Astrocyte (in vitro differentiated cells and primary cell): ENCODE results near the gene VTCN1. TPM values are rescaled to one million over a fixed set of nuclear protein-coding genes. Genes with fewer than 3 reads are reported as not detected.

Experiments used
- DNase-seq: peaks from one replicate; pipeline ENCODE4 v3.0.0-alpha.2; 2010; ENCODE audit warnings: low read depth
- FAIRE-seq: peaks from 2 replicates; lab custom pipeline; 2011; peaks lifted over from hg19 to GRCh38; lab: Jason Lieb, UNC
- H2AFZ ChIP-seq: 2 replicates; pipeline ENCODE4 v1.6.0; 2012; ENCODE audit warnings: low read depth, low read length, inconsistent platforms
- H3K27ac ChIP-seq: 2 replicates; pipeline ENCODE4 v1.5.1; 2011; ENCODE audit warnings: low read depth, low read length, inconsistent platforms
- H3K27me3 ChIP-seq: 2 replicates; pipeline ENCODE4 v1.6.0; 2011; ENCODE audit warnings: low read length, inconsistent platforms; ENCODE audit not compliant: insufficient read depth
- H3K36me3 ChIP-seq: 2 replicates; pipeline ENCODE4 v1.5.1; 2011; ENCODE audit warnings: low read length, inconsistent platforms; ENCODE audit not compliant: insufficient read depth
- H3K4me1 ChIP-seq: 2 replicates; pipeline ENCODE4 v1.5.1; 2011; ENCODE audit warnings: low read length, inconsistent platforms; ENCODE audit not compliant: insufficient read depth
- H3K4me2 ChIP-seq: 2 replicates; pipeline ENCODE4 v1.6.0; 2012; ENCODE audit warnings: low read length, inconsistent platforms
- H3K4me3 ChIP-seq: 2 replicates; pipeline ENCODE4 v1.5.1; 2011; ENCODE audit warnings: low read depth, mild to moderate bottlenecking, low read length, inconsistent platforms; ENCODE audit not compliant: insufficient read depth
- H3K79me2 ChIP-seq: 2 replicates; pipeline ENCODE4 v1.6.0; 2012; ENCODE audit warnings: mild to moderate bottlenecking, low read length, inconsistent platforms; ENCODE audit not compliant: insufficient read depth
- H3K9ac ChIP-seq: 2 replicates; pipeline ENCODE4 v1.6.0; 2012; ENCODE audit warnings: mild to moderate bottlenecking, low read length, inconsistent platforms
- H3K9me3 ChIP-seq: 2 replicates; pipeline ENCODE4 v1.5.1; 2012; ENCODE audit warnings: low read depth, mild to moderate bottlenecking, low read length, inconsistent platforms; ENCODE audit not compliant: insufficient read depth
- H4K20me1 ChIP-seq: 2 replicates; pipeline ENCODE4 v1.6.0; 2012; ENCODE audit warnings: low read length, inconsistent platforms; ENCODE audit not compliant: insufficient read depth
- H3K27ac Mint-ChIP-seq: one replicate; pipeline ENCODE4 v1.8.0; 2021; ENCODE audit warnings: mild to moderate bottlenecking, mixed read lengths; ENCODE audit not compliant: unreplicated experiment
- H3K27me3 Mint-ChIP-seq: one replicate; pipeline ENCODE4 v1.8.0; 2021; ENCODE audit warnings: low read depth, mixed read lengths; ENCODE audit not compliant: unreplicated experiment
- H3K36me3 Mint-ChIP-seq: one replicate; pipeline ENCODE4 v1.8.0; 2021; ENCODE audit warnings: low read depth, mixed read lengths; ENCODE audit not compliant: unreplicated experiment
- H3K4me1 Mint-ChIP-seq: one replicate; pipeline ENCODE4 v1.8.0; 2021; ENCODE audit warnings: low read depth, mixed read lengths; ENCODE audit not compliant: unreplicated experiment
- H3K4me3 Mint-ChIP-seq: one replicate; pipeline ENCODE4 v1.8.0; 2021; ENCODE audit warnings: mild to moderate bottlenecking, moderate library complexity, mixed read lengths; ENCODE audit not compliant: unreplicated experiment
- H3K9me3 Mint-ChIP-seq: one replicate; pipeline ENCODE4 v1.8.0; 2021; ENCODE audit warnings: mild to moderate bottlenecking, mixed read lengths; ENCODE audit not compliant: unreplicated experiment
- CTCF ChIP-seq: IDR thresholded peaks from 2 replicates; pipeline ENCODE4 v1.5.1; 2011; ENCODE audit warnings: low read depth, mild to moderate bottlenecking, inconsistent platforms, low read length, moderate library complexity; ENCODE audit not compliant: insufficient read depth
- EZH2 ChIP-seq: IDR thresholded peaks from 2 replicates; pipeline ENCODE4 v1.6.1; 2012; ENCODE audit warnings: mild to moderate bottlenecking, low read length, inconsistent platforms; ENCODE audit not compliant: insufficient read depth
- total RNA-seq: library from RNA; stranded (reverse); gene quantifications from 2 replicates; pipeline ENCODE4 v1.2.1, GENCODE V29; 2021

Gene VTCN1
- total RNA-seq, 1 donor from 2014 or later: 1.3 TPM

GRCh38 chr1:117136749-117137148 lies 74.0 kb downstream of the VTCN1 start:
- H3K9ac ChIP-seq: no peak overlapping the region
- H3K9me3 Mint-ChIP-seq: no peaks in the 10 kb centered on the region
- no peak overlapping the region for H3K4me2 ChIP-seq
- TF ChIP-seq CTCF (no peak), EZH2 (no peak)
- no peak overlapping the region for H3K4me3 ChIP-seq
- DNase-seq: no peak
- H3K9me3 ChIP-seq: no peaks in the 10 kb centered on the region
- no peak overlapping the region for H2AFZ ChIP-seq
- no peak for FAIRE-seq
- no peaks in the 10 kb centered on the region for H3K36me3 Mint-ChIP-seq
- no peak overlapping the region for H3K27ac ChIP-seq
- H3K27ac Mint-ChIP-seq: no peak overlapping the region
- no peaks in the 10 kb centered on the region for H3K27me3 Mint-ChIP-seq
- peaks cover 2% of the 10 kb centered on the region for H3K4me1 ChIP-seq
- no peaks in the 10 kb centered on the region for H3K79me2 ChIP-seq
- no peaks in the 10 kb centered on the region for H4K20me1 ChIP-seq
- no peaks in the 10 kb centered on the region for H3K36me3 ChIP-seq
- H3K4me3 Mint-ChIP-seq: no peak overlapping the region
- H3K4me1 Mint-ChIP-seq: no peaks in the 10 kb centered on the region
- no peaks in the 10 kb centered on the region for H3K27me3 ChIP-seq

GRCh38 chr1:117135329-117135728 lies 75.4 kb downstream of the VTCN1 start:
- no peaks in the 10 kb centered on the region for H3K9me3 ChIP-seq
- H3K27me3 ChIP-seq: no peaks in the 10 kb centered on the region
- no peak for DNase-seq
- no peak overlapping the region for H3K27ac ChIP-seq
- no peaks in the 10 kb centered on the region for H3K4me1 ChIP-seq
- no peaks in the 10 kb centered on the region for H3K27me3 Mint-ChIP-seq
- FAIRE-seq: no peak
- H3K4me3 ChIP-seq: no peak overlapping the region
- no peak overlapping the region for H2AFZ ChIP-seq
- no peaks in the 10 kb centered on the region for H3K4me1 Mint-ChIP-seq
- no peaks in the 10 kb centered on the region for H3K9me3 Mint-ChIP-seq
- H3K36me3 ChIP-seq: no peaks in the 10 kb centered on the region
- H3K27ac Mint-ChIP-seq: no peak overlapping the region
- H3K4me3 Mint-ChIP-seq: no peak overlapping the region
- no peak overlapping the region for H3K4me2 ChIP-seq
- TF ChIP-seq CTCF (no peak), EZH2 (no peak)
- H3K36me3 Mint-ChIP-seq: no peaks in the 10 kb centered on the region
- no peaks in the 10 kb centered on the region for H4K20me1 ChIP-seq
- H3K79me2 ChIP-seq: no peaks in the 10 kb centered on the region
- H3K9ac ChIP-seq: no peak overlapping the region

- TF ChIP-seq EZH2 (no peak), CTCF (no peak)
- no peak overlapping the region for H3K4me3 Mint-ChIP-seq
- Histone ChIP-seq H3K27me3 (no peaks in the 10 kb centered on the region), H3K36me3 (no peaks in the 10 kb centered on the region), H3K4me2 (no peak overlapping the region), H3K4me1 (peaks cover 5% of the 10 kb centered on the region), H4K20me1 (no peaks in the 10 kb centered on the region), H3K27ac (no peak overlapping the region), H3K4me3 (no peak overlapping the region), H2AFZ (no peak overlapping the region), H3K9me3 (no peaks in the 10 kb centered on the region), H3K79me2 (no peaks in the 10 kb centered on the region), H3K9ac (no peak overlapping the region)
- no peak for FAIRE-seq
- no peaks in the 10 kb centered on the region for H3K9me3 Mint-ChIP-seq
- no peaks in the 10 kb centered on the region for H3K36me3 Mint-ChIP-seq
- H3K27ac Mint-ChIP-seq: no peak overlapping the region
- H3K27me3 Mint-ChIP-seq: peaks cover 3% of the 10 kb centered on the region
- DNase-seq: no peak
- peaks cover 2% of the 10 kb centered on the region for H3K4me1 Mint-ChIP-seq
Measured at GRCh38 chr1:117130526-117130925, 80.2 kb downstream of the VTCN1 start.
